GM19351 (cell line): Measurements from ENCODE around the gene SYNE2.
"Not testable (repeated sequence)": the region's sequence is repeated elsewhere in the genome, so short reads cannot be mapped to it uniquely, and the experiment has no call there.

ENCODE experiments used
- ATAC-seq: cut with Tn5 transposase; IDR thresholded peaks from one replicate; pipeline ENCODE4 v1.9.1; 2021; ENCODE audit warnings: mild to moderate bottlenecking, moderate library complexity; ENCODE audit not compliant: unreplicated experiment

SYNE2 gene, protein sequence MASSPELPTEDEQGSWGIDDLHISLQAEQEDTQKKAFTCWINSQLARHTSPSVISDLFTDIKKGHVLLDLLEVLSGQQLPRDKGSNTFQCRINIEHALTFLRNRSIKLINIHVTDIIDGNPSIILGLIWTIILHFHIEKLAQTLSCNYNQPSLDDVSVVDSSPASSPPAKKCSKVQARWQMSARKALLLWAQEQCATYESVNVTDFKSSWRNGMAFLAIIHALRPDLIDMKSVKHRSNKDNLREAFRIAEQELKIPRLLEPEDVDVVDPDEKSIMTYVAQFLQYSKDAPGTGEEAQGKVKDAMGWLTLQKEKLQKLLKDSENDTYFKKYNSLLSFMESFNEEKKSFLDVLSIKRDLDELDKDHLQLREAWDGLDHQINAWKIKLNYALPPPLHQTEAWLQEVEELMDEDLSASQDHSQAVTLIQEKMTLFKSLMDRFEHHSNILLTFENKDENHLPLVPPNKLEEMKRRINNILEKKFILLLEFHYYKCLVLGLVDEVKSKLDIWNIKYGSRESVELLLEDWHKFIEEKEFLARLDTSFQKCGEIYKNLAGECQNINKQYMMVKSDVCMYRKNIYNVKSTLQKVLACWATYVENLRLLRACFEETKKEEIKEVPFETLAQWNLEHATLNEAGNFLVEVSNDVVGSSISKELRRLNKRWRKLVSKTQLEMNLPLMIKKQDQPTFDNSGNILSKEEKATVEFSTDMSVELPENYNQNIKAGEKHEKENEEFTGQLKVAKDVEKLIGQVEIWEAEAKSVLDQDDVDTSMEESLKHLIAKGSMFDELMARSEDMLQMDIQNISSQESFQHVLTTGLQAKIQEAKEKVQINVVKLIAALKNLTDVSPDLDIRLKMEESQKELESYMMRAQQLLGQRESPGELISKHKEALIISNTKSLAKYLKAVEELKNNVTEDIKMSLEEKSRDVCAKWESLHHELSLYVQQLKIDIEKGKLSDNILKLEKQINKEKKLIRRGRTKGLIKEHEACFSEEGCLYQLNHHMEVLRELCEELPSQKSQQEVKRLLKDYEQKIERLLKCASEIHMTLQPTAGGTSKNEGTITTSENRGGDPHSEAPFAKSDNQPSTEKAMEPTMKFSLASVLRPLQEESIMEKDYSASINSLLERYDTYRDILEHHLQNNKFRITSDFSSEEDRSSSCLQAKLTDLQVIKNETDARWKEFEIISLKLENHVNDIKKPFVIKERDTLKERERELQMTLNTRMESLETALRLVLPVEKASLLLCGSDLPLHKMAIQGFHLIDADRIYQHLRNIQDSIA (N-terminal part only)

DNA sequence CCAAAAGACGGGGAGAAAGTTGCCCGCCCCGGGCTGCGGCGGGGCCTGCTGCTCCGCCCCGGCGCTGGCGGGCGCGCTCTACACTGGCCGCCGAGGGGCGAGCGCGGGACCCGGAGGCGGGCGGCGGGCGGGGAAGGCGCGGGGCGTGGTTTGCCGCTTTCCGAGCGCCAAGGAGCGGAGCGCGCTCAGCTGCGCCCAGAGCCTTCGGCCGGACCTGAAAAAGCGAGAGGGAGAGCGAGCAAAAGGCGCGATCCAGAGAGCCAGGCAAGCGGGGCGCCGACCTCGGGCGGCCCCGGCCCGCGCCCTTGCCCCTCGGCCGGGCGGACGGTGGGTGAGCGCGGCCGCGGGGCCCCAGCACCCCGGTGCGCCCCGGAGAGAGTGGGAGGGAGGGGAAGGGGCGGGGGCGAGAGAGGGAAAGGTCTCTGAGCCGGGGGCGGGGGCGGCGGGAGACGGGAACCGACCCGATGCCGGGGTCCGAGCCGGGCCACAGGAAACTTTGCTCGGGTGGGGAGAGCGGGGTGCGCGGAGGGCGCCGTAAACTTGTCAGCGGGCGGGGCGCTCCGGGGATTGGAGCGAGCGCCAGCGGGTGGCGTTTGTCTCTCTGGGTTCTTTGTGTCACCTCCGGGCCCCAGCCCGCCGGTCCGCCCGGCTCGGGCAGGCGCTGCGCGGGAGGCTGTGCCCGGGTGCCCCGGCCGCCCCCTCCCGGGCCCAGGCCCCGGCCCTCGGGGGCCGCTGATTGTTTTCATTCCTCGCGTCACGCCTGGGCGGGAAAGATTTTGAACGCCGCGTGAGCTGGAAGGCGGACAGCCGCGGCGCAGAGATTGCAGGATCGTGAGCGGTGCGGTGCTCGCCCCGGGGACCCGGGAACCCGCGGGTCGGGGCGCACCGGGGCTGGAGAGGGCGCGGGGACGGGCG, at the start of gene SYNE2:
SYNE2 (plus strand) TSS at position 188 of the 915 bp plus-strand sequence. CDS start 56,145 bp downstream, outside the sequence.
- peak; percentile 87 for ATAC-seq

DNA sequence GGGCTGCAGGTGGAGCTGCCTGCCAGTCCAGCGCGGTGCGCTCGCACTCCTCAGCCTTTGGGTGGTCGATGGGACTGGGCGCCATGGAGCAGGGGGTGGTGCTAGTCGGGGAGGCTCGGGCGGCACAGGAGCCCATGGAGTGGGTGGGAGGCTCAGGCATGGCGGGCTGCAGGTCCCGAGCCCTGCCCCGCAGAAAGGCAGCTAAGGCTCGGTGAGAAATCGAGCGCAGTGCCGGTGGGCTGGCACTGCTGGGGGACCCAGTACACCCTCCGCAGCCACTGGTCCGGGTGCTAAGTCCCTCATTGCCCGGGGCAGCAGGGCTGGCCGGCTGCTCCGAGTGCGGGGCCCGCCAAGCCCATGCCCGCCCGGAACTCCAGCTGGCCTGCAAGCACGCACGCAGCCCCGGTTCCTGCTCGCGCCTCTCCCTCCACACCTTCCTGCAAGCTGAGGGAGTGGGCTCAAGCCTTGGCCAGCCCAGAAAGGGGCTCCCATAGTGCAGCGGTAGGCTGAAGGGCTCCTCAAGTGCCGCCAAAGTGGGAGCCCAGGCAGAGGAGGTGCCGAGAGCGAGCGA, 49.5 kb upstream of the SYNE2 start:
- ATAC-seq, result not testable (repeated sequence)

DNA sequence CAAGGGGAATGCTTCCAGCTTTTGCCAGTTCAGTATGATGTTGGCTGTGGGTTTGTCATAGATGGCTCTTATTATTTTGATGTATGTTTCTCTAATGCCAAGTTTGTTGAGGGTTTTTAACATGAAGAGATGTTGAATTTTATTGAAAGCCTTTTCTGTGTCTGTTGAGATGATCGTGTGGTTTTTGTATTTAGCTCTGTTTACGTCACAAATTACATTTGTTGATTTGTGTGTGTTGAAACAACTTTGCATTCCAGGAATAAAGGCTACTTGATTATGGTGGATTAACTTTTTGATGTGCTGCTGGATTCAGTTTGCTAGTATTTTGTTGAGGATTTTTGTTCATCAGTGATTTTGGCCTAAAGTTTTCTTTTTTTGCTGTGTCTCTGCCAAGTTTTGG, 46.7 kb upstream of the SYNE2 start:
- not testable (repeated sequence) for ATAC-seq

DNA sequence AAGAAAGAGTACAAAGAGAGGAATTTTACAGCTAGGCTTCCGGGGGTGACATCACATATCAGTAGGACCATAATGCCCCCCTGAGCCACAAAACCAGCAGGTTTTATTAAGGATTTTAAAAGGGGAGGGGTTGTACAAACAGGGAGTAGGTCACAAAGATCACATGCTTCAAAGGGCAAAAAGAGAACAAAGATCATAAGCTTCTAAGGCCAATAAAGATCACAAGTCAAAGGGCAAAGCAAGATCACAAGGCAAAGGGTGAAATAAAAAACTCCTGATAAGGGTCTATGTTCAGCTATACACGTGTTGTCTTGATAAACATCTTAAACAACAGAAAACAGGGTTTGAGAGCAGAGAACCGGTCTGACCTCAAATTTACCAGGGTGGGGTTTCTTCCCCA, 41.1 kb upstream of the SYNE2 start:
- not testable (repeated sequence) for ATAC-seq

DNA sequence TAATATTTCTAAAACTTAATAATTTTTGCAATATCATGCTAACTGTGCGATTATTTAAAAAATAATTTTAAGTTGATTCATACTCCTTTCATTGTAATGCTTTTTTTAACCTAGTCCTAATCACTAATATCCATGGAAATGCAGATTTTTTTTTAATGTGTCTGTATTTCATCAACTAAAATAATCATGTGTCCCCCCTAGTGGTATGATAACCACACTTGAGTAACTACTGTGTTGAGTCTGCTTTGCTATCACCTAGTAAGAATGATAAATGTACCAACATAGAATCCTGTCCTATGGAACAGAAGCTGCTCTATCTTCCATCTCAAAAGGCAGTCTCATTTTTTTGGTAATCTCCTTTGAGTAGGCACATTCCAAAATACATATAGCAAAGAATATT, 19.1 kb upstream of the SYNE2 start:
- ATAC-seq, result no peak

DNA sequence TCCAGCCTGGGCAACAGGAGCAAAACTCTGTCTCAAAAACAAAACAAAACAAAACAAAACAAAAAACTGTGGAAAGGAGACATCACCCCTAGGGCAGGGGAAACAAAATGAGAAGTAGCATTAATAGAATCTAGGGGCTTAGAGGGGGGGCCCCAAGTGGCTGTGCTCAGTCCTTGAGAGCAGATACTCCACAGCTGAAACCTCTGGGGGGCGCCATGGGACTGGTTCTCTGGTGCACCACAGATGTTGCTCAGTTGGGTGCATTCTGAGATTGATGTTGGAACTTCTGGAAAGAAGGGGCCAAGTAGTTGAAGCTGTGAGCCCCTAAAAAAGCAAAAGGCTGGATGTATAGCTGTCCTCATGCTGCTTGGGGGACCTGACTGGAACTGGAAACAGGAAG, 11.8 kb upstream of the SYNE2 start:
- no peak for ATAC-seq

DNA sequence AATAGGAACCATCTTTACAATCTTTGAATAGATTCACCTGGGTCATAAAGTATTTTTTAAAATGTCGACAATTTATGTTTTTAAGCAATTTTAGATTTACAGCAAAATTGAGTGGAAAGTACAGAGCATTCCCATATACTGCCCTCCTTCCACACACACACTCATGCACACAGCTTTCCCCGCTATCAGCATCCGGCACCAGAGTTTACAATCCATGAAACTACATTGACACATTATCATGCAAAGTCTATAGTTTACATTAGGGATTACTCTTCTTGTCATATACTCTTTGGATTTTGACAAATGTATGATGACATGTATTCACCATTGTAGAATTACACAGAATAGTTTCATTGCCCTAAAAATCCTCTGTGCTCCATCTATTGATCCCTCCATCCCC, 9.0 kb upstream of the SYNE2 start:
- ATAC-seq, result no peak

DNA sequence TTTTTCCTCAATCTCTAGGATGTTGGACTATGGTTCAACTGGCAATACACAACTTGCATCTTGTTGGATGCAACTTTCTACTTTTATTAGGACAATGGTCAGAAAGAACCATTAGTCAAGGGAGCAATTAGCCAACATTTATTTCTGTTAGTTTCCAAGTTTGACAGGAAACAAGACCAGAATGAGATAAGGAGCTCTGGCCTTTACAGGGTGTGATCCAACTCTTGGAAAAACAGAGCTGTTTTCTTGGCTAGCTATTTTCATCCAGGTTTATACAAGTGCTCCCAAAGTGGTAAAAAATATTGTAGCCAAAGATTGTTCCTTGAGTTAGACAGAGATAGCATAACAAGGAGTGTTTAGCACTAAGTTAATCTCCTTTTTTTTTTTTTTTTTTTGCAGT, 3.9 kb upstream of the SYNE2 start:
- no peak for ATAC-seq

DNA sequence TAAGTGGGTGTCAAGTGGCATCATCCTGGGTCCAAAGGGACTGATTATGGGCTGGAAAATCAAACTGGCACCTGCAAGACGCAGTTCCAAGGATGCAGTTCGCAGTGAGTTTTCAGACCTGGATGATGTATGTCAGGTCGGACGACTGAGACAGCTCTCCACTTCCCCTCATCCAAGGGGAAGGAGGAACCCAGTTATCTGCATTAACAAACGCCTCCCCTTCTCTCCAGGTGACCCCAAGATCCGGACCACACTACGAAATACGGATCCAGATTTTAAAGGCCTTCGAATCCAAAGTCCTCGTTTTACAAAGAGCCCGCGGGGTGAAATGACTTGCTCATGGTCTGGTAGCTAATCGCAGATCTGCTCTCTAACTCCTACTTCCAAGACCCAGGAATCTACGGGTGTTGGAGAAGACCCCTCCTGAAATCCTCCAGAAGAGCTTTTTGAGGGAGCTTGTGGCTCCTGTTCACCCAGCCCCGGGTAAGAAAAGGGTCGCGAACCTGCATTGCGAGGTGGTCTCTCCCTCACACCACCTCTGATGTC, 460 bp upstream of the SYNE2 start:
- no peak for ATAC-seq

DNA sequence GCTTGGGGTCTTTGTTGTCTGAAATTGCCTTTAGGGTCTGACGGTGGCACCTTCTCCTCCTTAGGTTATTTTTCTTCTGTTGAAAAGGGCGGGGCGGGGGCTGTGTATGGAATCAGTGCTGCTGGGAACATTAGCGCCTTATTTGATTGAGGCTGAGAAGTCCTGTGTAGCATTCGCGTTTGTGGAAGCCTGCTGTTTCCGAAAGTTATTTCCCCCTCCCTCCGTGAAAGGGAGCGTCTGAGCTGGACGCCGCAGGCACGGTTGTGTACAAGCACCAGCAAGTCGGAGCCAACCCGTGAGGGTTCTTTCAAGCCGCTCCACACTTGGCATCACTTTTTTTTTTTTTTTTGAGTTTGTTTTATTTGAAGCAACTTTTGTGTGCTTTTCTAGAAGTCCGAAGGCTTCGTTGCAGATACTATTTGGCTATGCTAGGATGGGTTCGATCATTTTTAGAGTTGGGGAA, 1.1 kb downstream of the SYNE2 start:
- ATAC-seq, result peak; percentile 26

DNA sequence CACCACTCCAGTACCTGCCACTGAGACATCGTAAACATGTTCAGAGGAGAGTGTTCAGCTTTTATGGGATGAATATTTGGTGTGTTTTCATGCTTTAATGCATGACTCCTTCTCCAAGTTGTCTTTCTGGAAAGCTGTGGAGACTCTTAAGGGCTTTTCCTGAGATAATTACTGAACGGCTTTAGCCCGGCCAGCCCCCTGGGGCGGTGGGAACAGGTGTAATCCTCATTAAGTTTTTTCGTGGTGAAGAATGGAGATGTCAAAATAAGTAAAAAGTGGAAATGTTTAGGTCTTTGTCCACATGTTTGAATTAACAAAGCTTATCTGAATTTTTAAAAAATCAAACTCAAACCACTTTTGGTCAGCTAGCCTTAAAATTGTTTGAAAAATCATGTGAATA, 1.5 kb downstream of the SYNE2 start:
- no peak for ATAC-seq

DNA sequence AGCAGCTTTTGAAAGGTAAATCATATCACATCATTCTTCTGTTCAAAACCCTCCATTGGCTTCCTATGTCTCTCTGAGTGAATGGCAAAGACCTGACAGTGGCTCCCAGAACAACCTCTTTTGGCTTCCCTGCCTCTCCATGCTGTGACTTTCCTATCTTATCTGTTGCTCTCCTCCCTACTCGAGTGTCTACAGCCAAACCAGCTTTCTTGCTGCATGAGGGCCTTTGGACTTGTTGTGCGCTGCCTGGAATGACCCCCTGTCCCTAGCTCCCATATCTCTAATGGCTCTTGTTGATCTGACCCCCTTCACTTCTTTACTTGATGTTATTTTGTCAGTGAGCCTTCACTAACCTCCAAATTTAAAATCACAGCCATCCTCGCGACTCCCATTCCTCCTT, 2.5 kb downstream of the SYNE2 start:
- no peak for ATAC-seq

DNA sequence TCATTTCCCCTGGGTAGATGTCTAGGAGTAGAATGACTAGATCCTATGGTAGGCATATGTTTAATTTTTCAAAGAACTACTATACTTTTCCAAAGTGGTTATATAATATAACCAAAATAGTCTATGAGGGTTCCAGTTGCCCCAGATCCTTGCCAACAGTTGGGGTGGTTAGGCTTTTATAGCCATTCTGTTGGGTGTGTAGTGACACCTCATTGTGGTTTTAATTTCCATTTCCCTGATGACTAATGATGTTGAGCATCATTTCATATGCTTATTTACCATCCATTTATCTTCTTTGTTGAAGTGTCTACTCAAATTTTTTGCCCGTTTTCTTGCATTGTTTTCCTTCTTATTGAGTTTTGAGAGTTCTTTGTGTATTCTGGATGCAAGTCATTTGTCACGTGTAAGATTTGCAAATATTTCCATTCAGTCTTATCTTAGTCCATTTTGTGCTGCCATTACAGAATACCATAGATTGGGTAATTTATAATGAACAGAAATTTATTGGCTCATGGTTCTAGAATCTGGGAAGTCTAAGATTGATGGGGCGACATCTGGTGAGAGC, 4.7 kb downstream of the SYNE2 start:
- ATAC-seq, result no peak

DNA sequence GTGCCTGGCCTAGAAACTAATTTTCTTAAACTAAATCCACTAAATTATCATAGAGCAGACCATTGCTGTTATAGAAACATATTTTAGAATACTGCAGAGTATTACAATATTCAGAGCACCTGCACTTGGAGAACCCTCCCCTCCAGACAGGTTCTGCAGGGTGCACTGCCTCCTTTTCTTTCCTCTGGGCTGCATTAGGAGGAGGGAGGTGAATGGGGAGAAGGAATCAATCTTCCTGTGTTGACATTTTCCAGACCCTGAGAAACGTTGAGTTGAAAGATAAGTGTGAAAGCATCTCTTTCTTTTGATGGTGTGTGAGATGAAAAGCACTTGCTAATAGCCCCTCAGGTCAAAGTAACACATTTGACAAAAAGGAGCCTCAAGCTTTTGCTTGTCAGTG, 7.3 kb downstream of the SYNE2 start:
- no peak for ATAC-seq

DNA sequence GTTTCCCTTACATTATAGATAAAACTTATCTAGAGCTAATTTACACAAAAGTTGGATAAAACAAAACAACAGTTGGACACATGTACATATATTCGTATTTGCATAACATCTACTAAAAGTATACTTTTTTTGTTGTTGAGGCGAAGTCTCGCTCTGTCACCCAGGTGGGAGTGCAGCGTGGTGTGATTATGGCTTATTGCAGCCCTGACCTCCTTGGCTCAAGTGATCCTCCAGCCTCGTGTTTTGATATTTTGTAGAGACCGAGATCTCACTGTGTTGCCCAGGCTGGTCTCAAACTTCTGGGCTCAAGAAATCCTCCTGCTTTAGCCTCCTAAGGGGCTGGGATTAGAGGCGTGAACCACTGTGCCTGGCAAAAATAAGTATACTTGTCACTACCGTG, 9.4 kb downstream of the SYNE2 start:
- ATAC-seq, result no peak

DNA sequence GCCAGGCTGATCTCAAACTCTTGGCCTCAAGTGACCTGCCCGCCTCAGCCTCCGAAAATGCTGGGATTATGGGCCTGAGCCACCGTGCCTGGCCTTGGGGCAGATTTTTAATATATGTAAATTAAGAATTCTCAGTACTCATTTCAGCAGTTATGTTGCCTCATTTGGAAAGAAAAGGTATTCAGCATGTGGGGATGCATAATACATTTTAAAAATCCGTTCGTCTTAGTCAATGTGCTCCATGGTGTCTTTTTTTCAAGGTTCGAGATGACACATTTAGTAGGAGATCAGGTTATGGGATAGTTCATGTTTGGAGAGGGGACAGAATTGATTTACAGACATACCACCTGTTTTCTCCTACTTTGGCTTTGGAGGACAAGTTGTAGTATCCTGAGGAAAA, 10.2 kb downstream of the SYNE2 start:
- ATAC-seq, result no peak

DNA sequence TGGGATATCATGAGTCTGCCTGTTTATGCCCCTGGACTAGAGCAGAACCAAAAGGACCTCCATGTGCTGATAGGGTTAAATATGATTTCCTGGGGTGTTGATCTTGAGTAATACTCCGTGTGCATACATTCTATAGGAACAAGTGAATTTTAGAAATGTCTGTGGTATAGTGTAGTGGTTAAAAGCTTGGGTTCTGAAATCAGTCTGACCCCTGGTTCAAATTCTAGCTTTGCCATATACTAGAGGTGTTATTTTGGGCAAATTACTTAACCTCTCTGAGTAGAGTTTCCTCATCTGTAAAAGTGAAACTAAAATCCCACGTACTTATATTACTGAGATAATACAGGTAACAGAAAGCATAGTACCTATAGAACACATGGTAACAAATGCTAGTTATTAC, 12.0 kb downstream of the SYNE2 start:
- peak; percentile 54 for ATAC-seq

DNA sequence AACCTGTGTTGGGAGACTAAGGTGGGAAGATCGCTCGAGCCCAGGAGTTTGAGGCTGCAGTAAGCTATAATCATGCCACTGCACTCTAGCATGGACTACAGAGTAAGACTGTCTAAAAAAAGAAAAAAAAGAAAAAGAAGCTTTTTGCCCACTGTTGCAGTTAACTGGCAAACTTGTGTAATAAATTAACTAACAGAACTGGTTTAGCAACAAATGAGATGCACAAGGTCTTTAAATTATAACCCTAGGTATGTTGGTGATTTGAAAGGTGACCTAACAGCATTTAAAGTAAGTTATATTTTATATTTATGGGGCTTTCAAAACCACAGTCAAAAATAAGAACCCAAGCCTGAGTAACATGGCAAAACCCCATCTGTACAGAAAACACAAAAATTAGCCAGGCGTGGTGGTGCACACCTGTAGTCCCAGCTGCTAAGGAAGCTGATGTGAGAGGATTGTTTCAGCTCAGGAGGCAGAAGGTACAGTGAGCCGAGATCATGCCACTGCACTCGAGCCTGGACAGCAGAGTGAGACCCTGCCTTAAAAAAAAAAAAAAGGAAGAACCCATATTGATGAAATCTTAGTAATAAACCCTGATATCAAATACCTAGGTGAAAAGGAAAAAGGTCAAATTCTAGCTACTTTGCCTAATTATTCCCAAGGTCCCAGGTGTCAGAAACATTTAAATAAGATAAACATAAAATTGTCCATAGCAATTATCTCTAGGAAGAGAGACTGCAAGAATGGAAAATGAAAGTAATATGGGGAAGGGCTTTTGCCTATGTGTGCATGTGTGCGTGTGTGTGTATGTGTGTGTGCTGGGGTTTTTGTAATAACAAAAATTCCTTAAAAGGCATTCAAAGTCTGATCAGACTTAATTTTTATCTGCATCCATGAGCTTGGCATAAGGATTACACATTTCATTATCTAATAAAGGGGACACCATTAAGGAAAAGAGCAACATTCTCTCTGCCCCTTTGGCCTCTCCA, 15.4 kb downstream of the SYNE2 start:
- no peak for ATAC-seq
